ENCODE measurements around the gene DGKH.

The DGKH gene

DNA sequence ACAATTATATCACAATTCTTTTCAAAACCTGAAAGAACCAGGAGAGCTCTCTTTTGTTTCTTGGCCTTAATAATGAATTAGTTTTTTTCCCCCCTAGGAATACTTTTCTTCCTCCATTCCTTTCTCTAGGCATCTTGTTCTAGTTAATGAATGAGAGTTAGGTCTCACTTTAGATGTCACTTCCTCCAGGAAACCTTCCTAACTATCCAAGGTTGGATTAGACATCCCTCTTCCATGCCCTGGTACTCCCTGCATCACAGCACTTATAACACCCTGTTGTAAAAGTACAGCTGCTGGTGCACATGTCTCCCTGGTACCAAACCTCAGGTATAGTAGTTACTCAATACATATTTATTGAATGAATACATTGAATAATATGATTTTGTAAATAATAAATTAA lies 21.2 kb upstream of the DGKH start:
- Histone ChIP-seq H3K36me3 (ENCODE audit: insufficient read depth) (no peaks in the 10 kb centered on the region), H4K20me1 (ENCODE audit: insufficient read depth) (no peaks in the 10 kb centered on the region), H3K79me2 (ENCODE audit: insufficient read depth, low read depth) (no peaks in the 10 kb centered on the region), H3K27me3 (ENCODE audit: insufficient read depth, low read depth) (no peaks in the 10 kb centered on the region), H3K4me2 (no peak overlapping the region), H3K9ac (no peak overlapping the region), H3K4me3 (IDR thresholded peaks at IDR 0.05; ENCODE audit: insufficient read depth, low read depth, low read length) (no peak overlapping the region), H3K27ac (no peak overlapping the region), H2AFZ (ENCODE audit: low read depth) (no peak overlapping the region), H3K4me1 (ENCODE audit: low read depth, poor library complexity, severe bottlenecking) (no peaks in the 10 kb centered on the region)
- TF ChIP-seq, protein P1, sequence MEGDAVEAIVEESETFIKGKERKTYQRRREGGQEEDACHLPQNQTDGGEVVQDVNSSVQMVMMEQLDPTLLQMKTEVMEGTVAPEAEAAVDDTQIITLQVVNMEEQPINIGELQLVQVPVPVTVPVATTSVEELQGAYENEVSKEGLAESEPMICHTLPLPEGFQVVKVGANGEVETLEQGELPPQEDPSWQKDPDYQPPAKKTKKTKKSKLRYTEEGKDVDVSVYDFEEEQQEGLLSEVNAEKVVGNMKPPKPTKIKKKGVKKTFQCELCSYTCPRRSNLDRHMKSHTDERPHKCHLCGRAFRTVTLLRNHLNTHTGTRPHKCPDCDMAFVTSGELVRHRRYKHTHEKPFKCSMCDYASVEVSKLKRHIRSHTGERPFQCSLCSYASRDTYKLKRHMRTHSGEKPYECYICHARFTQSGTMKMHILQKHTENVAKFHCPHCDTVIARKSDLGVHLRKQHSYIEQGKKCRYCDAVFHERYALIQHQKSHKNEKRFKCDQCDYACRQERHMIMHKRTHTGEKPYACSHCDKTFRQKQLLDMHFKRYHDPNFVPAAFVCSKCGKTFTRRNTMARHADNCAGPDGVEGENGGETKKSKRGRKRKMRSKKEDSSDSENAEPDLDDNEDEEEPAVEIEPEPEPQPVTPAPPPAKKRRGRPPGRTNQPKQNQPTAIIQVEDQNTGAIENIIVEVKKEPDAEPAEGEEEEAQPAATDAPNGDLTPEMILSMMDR (conservative IDR thresholded peaks at IDR 0.05; ENCODE audit: low read depth, low read length), result no peak

DNA sequence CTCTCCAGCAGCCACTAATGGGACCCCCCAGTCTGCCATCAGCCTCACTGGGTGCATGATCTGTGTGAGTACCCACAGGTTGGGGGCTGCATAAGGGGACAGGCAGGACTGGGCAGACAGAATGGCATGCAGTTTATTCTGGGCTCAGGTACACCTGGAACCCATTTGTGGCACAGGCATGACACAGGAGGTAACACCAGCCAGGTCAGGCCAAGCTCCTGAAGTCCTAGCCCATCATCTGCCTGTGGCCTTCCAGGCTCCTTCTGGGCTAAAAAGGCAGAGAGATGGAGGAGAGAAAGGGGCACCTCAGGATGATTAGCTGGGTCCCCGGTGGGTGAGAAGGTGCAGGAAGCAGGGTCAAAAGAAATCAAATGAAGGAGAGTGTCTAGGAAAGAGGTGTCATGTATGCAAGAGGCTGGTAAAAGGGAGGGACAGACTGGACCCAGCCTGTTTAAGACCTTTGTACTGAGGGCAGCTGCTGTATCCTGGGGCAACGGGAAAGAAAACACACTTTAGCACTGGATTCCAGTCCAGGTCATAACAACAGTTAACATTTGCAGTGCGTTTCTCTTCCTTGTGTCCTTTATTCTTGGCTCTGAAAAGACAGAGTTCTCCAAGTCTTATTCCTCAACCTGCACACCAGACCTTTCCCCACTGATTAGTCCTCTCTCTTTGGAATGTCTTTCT lies 20.2 kb upstream of the DGKH start:
- Histone ChIP-seq H3K27me3 (ENCODE audit: insufficient read depth, low read depth) (no peaks in the 10 kb centered on the region), H3K4me1 (ENCODE audit: low read depth, poor library complexity, severe bottlenecking) (no peaks in the 10 kb centered on the region), H3K4me3 (IDR thresholded peaks at IDR 0.05; ENCODE audit: insufficient read depth, low read depth, low read length) (no peak overlapping the region), H2AFZ (ENCODE audit: low read depth) (no peak overlapping the region), H4K20me1 (ENCODE audit: insufficient read depth) (no peaks in the 10 kb centered on the region), H3K36me3 (ENCODE audit: insufficient read depth) (no peaks in the 10 kb centered on the region), H3K79me2 (ENCODE audit: insufficient read depth, low read depth) (no peaks in the 10 kb centered on the region), H3K9ac (no peak overlapping the region), H3K27ac (no peak overlapping the region), H3K4me2 (no peak overlapping the region)
- TF ChIP-seq, protein P1 (conservative IDR thresholded peaks at IDR 0.05; ENCODE audit: low read depth, low read length), result no peak

DNA sequence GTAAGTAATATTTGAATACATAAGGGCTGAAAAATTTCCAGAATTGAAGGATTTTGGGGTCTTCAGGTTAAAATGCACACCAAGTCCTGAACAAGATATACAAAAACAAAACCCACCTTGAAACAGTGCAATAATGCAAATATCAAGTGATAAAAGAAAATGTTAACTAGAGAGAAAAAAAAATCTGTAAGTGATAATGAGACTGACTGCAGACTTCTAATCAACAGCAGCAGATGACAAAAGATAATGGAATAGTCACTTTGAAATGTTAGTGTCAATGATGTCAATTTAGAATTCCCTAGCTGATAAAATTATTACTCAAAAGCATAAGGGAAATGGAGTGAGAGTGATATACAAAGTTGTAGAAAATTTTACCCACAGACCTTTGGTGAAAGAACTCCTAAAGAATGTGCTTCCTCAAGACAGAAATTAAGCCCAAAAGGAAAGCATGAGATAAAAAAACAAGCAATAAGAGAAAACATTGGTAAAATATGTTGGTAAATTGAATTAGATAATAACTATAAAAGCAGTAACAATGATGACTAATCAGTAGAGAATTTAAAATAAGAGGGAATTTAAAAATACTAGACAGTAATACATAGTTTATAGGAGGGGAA lies 12.4 kb upstream of the DGKH start:
- Histone ChIP-seq H4K20me1 (ENCODE audit: insufficient read depth) (no peaks in the 10 kb centered on the region), H3K27me3 (ENCODE audit: insufficient read depth, low read depth) (no peaks in the 10 kb centered on the region), H3K4me2 (no peak overlapping the region), H3K36me3 (ENCODE audit: insufficient read depth) (no peaks in the 10 kb centered on the region), H2AFZ (ENCODE audit: low read depth) (no peak overlapping the region), H3K79me2 (ENCODE audit: insufficient read depth, low read depth) (peaks cover 1% of the 10 kb centered on the region), H3K27ac (no peak overlapping the region), H3K4me3 (IDR thresholded peaks at IDR 0.05; ENCODE audit: insufficient read depth, low read depth, low read length) (no peak overlapping the region), H3K9ac (no peak overlapping the region), H3K4me1 (ENCODE audit: low read depth, poor library complexity, severe bottlenecking) (peaks cover 12% of the 10 kb centered on the region)
- TF ChIP-seq, protein P1 (conservative IDR thresholded peaks at IDR 0.05; ENCODE audit: low read depth, low read length), result no peak

DNA sequence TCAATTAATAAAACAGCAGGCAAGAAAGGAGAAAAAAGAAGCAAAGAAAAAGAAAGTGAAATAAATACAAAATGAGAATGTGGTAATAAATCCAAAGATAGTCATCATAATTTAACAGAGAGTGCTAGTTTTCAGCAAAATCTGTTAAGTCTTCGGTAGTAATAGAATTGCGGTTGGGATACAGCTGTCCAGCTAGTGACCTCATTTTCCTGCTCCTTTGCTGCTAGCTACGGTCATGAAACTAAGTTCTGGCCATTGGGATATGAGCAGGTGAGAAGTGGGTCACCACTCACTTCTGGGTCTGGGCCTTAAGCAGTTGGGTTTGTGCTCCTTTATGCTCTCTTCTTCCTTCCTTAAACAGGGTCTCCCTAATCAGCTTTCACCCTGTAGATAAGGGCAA lies 11.7 kb upstream of the DGKH start:
- Histone ChIP-seq H3K4me1 (ENCODE audit: low read depth, poor library complexity, severe bottlenecking) (peaks cover 12% of the 10 kb centered on the region), H3K27me3 (ENCODE audit: insufficient read depth, low read depth) (no peaks in the 10 kb centered on the region), H3K36me3 (ENCODE audit: insufficient read depth) (no peaks in the 10 kb centered on the region), H3K4me2 (no peak overlapping the region), H3K79me2 (ENCODE audit: insufficient read depth, low read depth) (peaks cover 8% of the 10 kb centered on the region), H3K9ac (no peak overlapping the region), H3K27ac (no peak overlapping the region), H3K4me3 (IDR thresholded peaks at IDR 0.05; ENCODE audit: insufficient read depth, low read depth, low read length) (no peak overlapping the region), H2AFZ (ENCODE audit: low read depth) (no peak overlapping the region), H4K20me1 (ENCODE audit: insufficient read depth) (no peaks in the 10 kb centered on the region)
- TF ChIP-seq, protein P1 (conservative IDR thresholded peaks at IDR 0.05; ENCODE audit: low read depth, low read length), result no peak
